COLO668 (cell line): Measurements from ENCODE around the gene ADCY1.

ENCODE experiments used
- DNase-seq: peaks from one replicate; lab custom pipeline; 2025; ENCODE audit not compliant: unreplicated experiment; lab: John Stamatoyannopoulos, UW

The ADCY1 gene

DNA sequence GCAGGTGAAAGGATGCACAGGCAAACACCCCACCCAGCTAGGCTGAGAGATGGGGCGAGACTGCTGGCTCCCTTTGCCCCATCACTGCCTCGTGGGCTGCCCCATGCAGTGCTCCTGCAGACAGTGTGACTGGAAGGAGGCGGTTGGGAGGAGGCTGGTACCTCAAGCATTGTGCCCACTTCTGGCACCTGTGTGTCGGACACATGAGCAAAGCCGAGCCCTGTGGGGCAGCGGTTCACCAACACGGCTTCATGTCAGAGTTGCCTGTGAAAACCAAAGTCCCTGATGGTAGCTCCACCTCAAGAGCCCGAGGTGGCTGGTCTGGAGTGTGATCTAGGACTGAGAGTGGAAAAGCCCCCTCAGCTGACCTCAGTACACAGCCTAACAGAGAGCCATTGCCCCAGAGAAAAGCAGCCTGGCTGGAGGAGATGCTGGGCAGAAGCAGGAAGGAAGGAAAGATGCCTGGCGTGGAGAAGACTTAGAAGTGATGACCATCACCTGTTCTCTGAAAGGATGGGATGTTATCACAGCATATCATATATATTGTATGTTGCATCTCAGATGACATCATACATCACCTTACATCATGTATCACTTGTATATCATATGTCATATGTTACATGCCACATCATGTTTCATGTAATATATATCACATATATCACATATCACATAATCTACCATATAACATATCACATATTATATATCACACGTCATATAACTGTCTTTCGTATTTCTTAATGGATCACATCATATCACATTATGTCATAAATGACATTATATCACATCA, 75.6 kb downstream of the ADCY1 start:
- no peak for DNase-seq

DNA sequence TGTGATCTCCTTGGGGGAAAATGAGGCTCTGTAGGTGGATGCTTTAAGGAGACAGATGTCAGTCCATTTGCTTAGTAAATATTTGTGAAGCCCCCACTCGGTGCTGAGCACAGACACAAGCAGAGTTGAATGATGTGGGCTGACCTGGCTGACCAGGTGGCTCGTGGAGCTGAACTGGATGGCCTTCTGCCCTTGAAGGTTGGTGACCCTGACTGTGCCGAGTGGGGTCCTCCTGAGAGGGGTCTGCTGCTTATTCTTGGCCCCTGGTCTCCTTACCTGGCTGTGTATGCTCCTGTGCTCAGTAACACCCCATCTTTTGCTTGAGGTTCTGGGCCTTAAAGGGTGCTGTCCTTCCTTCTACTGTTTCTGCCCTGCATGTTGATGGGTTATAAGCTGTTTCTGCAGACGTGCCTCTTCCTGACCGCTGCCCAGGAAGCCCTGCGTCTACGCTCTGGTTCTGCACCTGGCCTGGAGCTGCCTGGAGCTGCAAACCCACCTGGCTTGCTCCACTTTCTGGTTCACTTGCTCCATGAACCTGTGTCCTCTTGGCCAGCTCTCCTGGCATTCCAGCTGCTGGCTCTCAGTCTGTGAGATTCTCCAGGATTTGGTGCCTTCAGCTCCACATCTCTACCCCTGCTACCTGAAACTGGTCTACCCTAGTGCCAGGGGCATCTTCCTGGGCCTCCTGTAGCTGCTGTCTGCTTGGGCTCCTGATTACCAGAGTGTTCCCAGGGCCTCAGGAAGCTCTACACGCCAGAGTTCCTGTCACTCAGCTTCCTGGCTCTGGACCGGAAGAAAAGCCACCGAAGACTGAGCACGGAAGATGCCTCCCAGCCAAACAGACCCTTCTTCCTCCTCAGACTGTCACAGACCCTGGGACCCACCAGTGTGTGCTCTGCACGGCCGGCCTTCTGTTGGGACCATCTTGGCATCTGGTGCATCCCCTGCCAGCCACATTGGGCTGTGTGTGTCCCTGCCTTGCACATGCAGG, 76.5 kb downstream of the ADCY1 start:
- no peak for DNase-seq

DNA sequence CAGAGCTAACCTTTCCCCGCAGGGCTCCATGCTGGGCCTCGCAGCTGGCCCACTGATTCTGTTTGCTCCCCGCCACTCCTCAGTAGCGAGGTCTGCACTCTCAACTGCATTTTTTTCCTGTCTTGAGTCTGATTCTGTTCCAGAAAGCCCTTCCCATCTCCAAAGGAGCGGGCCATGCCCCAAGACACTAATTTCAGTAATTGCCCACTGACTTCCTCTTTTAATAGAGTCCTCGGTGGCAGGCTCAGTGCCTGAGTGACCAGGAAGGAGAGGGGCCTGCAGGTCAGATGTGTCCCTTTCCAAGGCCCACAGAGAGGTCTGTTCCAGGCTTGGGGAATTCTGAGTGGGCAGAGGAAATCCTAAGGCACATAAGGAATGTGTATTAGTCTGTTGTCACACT, 77.4 kb downstream of the ADCY1 start:
- DNase-seq, result no peak

DNA sequence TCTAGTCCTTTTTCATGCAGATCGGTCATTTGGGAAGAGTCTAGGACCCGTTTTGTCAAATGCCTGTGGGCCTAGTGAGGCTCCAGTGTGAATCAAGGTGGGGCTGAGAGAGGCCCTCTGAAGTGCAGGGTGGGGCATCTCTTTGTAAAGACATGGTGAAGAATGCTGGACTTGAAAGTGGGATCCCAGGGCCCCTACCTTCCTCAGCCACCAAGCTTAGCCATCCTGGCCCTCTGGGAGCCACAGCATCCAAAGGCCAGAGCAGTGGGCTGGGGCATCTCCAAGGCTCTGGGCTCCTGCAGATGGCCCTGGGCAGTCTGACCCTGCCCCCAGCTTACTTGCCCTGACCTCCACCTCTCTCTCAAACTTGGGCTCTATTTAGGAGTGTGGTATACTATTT, 78.5 kb downstream of the ADCY1 start:
- no peak for DNase-seq

DNA sequence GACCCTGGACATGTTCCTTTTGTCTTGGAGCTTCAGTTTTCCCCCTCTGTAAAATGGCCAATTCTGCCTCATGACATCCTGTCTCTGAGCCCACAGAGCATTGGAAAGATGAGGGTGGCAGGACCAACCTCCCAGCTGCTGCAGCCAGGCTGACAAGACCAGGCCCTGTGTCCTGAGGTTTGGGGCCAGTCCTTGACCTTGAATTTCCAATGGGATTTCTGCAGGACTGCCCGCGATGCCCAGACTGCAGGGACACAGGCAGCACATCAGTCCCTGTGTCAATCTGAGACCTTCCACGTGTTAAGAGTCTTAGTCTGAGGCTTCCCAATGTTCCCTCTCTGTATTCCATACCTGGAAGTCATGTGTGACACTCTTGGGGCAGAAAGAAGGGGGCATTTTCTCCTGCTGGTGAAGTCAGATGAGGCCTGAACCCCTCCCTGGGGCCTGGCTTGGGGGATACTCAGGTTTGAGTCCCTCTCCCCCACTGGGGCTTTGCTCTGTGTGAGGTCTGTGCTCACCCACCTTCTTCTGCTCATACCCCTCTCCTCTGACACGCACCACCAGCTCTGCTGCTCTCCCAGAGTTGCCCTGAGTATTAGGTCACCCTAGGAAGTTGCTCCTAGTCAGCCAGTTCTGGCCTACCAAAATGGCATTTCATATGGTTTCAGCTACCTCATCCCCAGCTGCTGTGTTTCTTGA, 79.2 kb downstream of the ADCY1 start:
- no peak for DNase-seq

DNA sequence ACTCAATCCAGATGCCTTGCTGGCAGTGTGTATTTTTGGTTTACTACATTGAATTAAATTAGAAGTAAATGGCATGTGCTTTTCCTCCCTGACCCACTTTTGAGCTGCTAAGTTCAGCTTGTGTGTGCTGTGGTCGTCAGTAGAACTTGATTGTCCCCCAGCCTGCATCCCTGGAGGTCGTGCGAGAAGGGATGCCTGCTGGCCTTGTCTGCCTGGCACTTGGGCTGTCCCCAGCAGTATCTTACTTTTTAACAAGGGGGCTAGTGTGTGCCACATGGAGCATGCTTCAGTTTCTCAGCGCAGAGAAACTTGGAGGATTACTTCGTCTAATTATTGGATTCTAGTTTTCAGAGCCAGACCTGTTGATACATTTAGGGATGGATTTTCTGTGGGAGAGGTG, 80.2 kb downstream of the ADCY1 start:
- DNase-seq, result no peak

DNA sequence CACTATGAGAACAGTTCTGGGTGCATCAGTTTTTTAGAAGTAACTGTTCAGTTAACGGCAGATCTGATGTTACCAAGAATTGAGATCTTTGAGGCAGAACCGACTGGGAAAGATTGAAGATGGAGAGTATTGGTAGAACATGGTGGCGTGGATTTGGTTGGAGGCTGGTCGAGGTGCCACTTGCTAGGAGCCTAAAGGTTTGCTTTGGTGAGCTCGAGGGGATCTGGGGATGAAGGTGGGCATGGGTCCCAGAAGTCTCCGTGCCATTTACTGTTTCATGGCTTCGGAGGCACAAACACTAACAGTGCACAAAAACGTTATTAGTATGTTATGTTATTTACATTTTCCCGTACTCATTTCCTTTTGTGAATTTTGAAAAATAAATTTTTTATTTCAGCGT, 81.4 kb downstream of the ADCY1 start:
- DNase-seq, result no peak

DNA sequence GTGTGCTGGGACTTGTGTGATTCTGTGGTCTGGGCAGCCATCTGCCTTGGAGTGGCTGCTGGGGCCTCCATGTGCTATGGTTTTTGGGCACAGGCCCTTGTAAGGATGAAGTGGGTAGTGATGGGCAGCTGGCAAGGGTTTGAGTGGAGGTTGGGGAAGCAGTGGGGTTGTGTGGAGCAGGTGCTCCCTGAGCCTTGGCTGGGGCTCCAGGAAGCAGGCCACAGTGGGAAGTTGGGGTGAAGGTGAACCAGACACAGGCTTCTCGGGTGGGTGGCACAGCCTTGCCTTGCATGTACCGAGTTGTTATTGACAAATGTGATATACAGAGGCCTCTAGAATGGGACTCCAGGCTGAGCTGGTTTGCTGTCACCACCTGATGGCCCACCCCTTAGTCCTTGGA, 82.3 kb downstream of the ADCY1 start:
- no peak for DNase-seq

DNA sequence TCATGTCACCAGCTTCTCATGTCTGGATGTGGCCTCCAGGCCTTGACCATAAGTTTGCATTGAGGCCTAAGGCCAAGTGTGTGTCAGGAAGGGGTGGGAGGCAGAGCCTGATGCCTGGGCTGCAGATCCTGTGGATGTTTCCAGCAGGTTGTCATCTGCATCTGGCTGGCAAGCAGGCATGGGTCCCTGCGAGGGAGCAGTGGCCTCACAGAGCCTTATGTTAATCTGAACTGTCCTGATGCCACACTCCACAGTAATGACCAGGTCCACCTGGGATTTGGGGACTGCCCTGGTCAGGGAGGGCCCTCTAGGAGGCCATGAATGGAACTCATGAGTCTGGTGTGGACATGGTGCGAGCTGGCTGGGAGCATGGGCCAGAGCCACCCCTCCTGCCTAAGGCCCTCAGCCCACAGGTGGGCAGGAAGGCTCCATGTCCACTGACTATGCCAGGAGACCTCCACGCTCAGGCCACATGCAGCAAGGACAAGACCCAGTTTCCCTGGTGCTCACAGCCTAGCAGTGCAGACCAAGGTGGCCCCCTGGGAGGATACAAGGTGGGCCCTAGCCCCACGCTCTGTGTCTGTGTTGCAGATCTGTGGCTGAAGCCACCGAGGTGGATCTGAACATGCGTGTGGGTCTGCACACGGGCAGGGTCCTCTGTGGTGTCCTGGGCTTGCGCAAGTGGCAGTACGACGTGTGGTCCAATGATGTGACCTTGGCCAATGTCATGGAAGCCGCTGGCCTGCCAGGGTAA, 83.1 kb downstream of the ADCY1 start:
- no peak for DNase-seq

DNA sequence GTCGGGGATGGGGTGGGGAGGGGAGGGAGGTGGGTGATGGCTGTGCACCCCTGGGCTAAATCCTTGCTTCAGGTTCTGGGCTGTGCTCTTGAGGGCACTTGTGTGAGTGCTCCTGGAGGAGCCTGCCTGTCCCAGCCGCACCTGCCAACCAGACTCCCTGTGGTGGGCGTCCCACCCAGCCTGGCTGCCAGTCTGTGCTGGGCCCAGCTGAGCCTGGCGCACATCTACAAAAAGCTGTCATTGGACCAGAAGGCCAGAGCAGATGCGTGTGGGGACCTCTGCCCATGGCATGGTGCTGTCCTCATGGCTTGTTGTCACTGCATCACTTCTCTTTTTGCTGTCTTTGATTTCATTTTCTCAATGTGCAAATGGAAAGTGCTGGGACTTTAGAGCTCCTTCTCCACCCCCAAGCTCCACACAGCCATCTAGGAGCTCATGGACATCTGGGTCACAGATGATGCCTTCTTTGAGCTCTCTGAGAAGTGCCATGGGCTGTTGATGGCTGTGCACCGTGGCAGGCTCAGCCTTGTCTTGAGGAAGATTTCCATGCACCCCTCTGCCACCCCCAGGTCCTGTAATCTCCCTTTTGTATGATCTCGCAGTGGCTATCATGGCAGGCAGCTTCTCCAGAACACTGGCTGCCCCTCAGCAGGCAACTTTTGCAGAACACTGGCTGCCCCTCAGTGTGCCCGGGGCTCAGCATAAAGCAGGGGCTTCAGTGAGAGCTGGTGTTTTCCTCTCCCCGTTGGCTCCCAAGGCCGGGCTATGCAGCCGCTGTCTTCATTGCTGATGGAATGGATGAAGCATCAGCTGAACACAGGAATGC, 83.9 kb downstream of the ADCY1 start:
- no peak for DNase-seq

DNA sequence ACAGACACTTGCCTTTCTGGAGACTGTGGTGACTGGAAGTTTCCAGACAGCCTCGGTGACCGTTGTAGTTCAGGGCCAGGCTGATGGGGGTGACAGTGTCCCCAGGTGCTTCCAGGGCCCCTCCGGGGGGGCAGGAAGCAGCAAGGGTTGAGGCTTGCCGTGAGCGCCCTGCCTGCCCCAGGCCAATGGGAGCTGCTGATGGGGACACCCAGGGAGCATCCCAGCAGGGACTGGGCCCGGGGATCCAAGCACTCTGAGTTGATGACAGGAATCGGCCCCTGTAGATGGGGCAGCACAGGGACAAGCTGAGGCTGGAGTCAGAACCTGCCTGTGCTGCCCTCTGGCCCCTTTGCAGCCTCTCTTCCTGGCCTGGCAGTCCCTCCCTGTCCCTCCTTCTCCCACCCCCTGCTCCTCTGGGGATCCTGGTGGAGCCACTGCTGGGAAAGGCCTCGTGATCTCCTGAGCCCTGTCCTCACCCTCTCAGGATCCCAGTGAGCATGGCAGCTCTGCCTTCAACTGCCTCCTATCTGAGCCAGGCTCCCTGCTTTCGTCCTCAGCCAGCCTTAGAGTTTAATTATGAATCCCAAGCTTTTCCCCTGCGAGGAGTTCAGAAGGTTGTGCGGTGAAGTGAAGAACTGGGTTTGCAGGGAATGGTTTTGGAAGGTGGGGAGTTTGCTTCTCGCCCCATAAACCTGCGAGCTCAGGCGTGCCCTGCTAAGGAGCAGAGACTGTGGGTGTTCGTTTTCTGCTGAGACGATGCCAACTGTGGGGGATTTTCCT, 84.7 kb downstream of the ADCY1 start:
- DNase-seq, result no peak

DNA sequence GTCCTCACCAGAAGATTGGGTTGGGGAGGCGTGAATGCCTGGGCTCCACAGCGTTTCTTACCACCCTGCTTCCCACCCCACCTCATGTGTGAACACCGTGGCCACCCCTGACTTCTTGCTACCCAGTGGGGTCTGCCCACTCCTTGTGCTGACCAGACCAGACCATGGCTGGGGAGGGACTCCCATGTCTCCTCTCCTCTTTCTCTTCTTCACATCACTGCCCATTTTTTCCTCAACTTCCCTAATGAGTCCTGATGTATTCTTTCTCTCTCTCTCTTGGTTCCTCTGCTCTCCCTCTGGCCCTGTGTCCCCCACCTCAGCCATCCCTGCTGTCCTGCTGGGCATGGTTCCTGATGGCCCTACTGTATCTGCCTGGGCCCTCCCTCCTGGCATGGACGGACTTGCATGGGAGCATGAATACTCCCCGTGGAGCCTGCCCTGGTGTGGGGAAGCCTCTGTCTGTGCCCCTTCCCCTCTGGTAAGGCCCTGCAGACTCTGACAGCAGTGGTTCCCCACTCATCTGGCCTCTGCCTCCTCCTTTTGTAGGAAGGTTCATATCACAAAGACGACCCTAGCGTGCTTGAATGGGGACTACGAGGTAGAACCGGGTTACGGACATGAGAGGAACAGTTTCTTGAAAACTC, 85.5 kb downstream of the ADCY1 start:
- DNase-seq, result no peak

DNA sequence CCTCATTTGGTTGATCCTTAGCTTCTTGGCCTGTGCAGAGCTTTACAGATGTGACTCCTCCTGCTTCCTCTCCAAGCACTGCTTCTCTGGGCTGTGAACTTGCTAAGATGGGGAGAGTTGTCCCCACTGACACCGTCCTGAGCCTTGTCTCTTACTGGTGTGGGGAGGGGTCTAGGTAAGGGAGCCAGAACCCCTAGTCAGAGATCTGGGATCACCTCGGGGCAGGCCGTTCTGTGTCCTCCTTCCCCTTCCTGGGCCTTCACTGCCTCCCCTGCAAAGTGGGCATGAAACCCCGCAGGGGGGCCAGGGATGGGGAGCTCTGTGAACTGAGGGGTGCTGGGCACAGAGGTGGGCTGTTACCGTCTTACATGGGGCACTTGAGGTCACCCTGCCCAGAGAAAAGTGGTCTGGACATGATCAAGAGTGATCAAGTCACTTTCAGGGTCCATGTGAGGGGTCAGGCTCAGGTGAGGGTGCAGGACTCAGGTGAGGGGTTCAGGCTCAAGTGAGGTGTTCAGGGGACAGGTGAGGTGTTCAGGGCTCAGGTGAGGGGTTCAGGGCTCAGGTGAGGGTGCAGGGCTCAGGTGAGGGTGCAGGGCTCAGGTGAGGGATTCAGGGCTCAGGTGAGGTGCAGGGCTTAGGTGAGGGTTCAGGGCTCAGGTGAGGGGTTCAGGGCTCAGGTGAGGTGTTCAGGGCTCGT, 86.2 kb downstream of the ADCY1 start:
- DNase-seq, result no peak

DNA sequence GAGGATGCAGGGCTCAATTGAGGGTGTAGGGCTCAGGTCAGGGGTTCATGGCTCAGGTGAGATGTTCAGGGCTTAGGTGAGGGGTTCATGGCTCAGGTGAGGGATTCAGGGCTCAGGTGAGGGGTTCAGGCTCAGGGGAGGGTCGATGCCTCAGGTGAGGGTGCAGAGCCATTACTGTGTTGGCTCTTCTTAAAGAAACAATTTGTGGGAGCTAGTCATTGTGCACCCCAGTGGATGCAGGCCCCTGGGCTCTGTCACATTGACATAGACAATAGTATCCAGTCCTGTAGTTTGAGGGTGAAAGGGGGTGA, 86.7 kb downstream of the ADCY1 start:
- no peak for DNase-seq

DNA sequence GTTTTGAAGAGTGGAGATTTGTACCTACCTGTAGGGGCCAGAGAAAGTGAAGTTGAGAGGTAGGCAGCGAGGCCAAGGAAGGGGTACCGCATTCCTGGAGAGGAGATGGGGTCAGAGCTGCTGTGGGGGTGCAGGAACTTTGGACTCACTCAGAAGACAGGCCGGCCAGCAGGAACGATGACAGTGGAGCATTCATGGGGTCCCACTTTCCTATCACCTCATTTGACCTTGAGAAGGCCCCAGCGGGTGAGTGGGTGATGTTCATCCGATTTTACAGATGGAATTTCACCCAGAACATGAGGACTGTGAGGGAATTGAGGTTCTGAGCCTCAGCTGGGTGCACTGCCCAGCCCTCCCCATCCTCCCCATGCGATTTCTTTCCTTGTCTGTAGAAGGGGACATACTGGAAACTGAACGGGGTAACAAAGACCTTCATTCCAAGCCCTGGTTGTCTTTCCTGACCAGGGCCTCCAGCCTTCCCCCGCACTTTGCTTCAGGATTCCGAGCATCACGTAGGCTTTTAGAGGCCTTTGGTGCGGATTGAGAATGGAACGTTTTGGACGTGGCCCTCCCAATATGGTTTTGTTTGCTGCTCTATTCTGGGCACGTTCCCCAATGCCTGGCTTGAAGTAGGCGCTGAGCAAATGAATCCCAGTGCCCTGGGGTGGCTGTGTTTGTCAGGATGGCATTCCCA, 87.3 kb downstream of the ADCY1 start:
- no peak for DNase-seq

DNA sequence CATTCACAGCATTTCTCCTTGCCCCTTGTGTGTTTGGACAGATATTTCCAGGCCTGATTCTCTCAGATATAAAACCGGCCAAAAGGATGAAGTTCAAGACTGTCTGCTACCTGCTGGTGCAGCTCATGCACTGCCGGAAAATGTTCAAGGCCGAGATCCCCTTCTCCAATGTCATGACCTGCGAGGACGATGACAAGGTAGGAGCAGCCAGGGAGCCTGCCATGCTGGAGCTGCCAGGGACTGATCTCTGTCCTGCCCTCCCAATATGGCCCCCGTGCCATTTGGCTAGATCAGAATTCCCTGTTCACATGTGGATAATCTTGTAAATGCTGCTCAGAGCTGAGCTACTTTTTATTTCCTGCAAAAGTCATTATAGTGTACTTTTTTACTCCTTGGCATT, 87.8 kb downstream of the ADCY1 start:
- DNase-seq, result no peak

DNA sequence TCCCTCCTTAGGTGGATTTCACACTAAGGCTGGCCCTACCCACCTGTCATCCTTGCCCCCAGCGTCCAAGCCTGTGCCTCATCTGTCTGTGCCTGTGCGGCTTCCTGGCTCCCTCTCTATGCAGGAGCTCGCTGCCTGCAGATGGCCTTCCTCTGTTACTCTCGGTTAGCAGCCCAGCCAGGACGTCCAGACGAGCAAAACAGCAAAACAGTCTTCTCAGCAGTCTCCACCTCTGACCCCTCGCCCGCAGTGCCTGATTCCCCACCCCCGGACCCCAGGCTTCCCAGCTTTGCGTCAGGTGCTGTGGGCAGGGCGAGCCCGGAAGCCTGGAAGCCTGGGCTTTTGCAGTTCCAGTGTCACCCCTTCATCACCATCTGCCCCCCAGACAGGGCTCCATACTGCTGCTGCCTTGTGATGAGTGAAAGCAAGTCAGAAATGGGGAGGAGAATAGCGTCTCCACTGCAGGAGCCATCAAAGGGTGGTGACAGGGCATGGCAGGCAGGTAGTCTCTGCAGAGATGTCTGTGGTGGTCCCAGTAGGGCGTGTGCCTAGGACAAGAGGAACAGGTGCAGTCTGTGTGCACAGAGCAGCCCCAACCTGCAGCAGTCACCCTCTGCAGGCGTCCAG, 88.5 kb downstream of the ADCY1 start:
- DNase-seq, result no peak
